GM12891 (cell line): ENCODE results near the gene CAMK1.

ENCODE experiments used
- PAX5 ChIP-seq: IDR thresholded peaks from 2 replicates; pipeline ENCODE4 v1.6.1; 2011; ENCODE audit warnings: low read length, moderate library complexity, mild to moderate bottlenecking; ENCODE audit not compliant: insufficient read depth, severe bottlenecking
- POLR2A ChIP-seq: IDR thresholded peaks from 2 replicates; pipeline ENCODE4 v1.6.1; 2011; ENCODE audit warnings: low read depth, low read length, control low read depth
- POLR2AphosphoS5 ChIP-seq: IDR thresholded peaks from 2 replicates; pipeline ENCODE4 v1.6.1; 2011; ENCODE audit warnings: low read depth, low read length, control low read depth
- SPI1 ChIP-seq: IDR thresholded peaks from 2 replicates; pipeline ENCODE4 v1.6.1; 2011; ENCODE audit warnings: low read depth, low read length, control low read depth
- TAF1 ChIP-seq: IDR thresholded peaks from 2 replicates; pipeline ENCODE4 v1.6.1; 2011; ENCODE audit warnings: low read depth, low read length, control low read depth

DNA sequence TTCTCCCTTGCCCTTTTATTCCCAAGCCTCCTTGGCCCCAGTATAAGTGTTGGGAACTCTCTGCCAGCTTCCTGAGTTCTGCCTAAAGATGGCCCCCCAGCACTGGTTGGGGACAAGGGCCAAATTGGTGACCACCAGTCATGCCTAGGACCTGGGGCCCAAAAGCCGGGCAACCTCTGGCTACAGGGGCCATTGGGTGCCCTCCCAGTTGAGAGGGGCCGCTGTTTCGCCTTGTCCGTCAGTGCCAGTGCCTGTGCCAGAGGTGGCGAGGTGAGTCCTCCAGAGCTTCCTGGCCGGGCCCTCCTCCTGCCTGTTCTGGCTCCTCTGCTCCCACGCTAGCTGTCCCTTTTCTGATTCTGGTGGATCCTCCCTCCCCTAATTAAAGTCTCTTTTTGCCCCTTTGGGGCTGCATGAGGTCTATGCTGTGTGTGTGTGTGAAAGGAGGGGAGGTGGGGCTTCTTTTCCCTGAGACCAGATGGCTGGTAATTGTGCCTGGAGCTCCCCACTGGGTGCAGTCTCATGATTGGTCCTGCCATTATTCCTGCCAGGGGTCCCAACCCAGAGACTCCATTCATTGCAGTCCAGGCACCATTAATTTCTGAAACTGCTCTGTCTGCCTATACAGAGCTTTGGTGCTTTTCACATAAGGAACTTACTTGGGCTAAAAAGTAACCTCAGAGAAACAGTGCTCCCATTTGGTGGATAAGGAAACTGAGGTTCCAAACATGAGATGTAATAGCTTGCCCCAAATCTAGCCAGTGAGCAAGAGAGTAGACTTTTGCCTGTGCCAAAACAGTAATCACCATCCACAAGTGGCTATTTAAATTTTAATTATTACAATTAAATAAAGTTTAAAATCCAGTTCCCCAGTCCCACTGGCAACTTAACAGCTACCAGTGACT lies 37.2 kb upstream of the CAMK1 start:
- TF ChIP-seq TAF1 = no peak
- TF ChIP-seq POLR2A = no peak; the same call in 1 of the 2 replicates
- no peak for TF ChIP-seq POLR2AphosphoS5
- no peak for TF ChIP-seq SPI1
- TF ChIP-seq PAX5 = no peak
